D721Med (cell line): Measurements from ENCODE around the gene CGN.

ENCODE experiments used
- DNase-seq: peaks from one replicate; pipeline ENCODE4 v3.0.0; 2011; ENCODE audit warnings: low spot score; ENCODE audit not compliant: insufficient read length
- FAIRE-seq: peaks from 2 replicates; lab custom pipeline; 2011; peaks lifted over from hg19 to GRCh38; lab: Jason Lieb, UNC
- TF ChIP-seq, protein P1 (sequence below): IDR thresholded peaks from 2 replicates; pipeline ENCODE4 v1.5.1; 2012; ENCODE audit warnings: mild to moderate bottlenecking, control low read depth; ENCODE audit not compliant: insufficient read depth; ENCODE audit errors: missing control alignments

Gene CGN, protein sequence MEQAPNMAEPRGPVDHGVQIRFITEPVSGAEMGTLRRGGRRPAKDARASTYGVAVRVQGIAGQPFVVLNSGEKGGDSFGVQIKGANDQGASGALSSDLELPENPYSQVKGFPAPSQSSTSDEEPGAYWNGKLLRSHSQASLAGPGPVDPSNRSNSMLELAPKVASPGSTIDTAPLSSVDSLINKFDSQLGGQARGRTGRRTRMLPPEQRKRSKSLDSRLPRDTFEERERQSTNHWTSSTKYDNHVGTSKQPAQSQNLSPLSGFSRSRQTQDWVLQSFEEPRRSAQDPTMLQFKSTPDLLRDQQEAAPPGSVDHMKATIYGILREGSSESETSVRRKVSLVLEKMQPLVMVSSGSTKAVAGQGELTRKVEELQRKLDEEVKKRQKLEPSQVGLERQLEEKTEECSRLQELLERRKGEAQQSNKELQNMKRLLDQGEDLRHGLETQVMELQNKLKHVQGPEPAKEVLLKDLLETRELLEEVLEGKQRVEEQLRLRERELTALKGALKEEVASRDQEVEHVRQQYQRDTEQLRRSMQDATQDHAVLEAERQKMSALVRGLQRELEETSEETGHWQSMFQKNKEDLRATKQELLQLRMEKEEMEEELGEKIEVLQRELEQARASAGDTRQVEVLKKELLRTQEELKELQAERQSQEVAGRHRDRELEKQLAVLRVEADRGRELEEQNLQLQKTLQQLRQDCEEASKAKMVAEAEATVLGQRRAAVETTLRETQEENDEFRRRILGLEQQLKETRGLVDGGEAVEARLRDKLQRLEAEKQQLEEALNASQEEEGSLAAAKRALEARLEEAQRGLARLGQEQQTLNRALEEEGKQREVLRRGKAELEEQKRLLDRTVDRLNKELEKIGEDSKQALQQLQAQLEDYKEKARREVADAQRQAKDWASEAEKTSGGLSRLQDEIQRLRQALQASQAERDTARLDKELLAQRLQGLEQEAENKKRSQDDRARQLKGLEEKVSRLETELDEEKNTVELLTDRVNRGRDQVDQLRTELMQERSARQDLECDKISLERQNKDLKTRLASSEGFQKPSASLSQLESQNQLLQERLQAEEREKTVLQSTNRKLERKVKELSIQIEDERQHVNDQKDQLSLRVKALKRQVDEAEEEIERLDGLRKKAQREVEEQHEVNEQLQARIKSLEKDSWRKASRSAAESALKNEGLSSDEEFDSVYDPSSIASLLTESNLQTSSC

DNA sequence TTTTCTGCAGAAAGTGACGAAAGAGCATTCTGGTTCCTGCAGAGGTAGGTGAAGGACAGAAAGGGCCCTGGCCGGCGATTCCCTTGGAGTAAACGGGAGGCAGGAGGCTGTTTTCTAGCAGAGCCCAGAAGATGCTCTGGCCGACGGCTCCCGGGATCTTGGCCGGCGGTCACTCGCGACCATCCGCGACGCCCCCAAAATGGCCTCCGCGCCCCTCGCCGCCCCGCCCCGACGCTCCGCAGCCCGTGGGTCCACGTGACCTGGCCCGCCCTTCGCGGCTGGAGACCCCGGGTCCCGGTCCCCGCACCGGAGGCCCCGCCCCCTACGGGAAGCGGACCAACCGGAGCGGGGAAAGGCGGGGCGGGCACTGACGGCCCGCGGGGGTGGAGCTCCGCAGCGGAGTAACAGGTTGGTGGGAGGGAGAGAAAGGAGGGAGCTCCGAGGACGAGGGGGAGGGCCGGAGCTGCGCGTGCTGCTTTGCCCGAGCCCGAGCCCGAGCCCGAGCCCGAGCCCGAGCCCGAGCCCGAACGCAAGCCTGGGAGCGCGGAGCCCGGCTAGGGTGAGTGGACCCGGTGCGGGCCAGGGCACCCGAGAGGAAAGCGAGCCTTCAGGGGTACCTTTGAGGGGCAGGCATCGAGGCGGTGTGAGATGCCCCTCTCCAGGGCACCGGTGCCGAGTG, at the start of gene CGN:
Gene CGN, plus strand, starts transcription at position 431 of the 679 bp plus-strand sequence. CDS start 7,133 bp downstream, outside the sequence.
- FAIRE-seq (no peak), DNase-seq (peak; percentile 91)
- TF ChIP-seq, protein P1, sequence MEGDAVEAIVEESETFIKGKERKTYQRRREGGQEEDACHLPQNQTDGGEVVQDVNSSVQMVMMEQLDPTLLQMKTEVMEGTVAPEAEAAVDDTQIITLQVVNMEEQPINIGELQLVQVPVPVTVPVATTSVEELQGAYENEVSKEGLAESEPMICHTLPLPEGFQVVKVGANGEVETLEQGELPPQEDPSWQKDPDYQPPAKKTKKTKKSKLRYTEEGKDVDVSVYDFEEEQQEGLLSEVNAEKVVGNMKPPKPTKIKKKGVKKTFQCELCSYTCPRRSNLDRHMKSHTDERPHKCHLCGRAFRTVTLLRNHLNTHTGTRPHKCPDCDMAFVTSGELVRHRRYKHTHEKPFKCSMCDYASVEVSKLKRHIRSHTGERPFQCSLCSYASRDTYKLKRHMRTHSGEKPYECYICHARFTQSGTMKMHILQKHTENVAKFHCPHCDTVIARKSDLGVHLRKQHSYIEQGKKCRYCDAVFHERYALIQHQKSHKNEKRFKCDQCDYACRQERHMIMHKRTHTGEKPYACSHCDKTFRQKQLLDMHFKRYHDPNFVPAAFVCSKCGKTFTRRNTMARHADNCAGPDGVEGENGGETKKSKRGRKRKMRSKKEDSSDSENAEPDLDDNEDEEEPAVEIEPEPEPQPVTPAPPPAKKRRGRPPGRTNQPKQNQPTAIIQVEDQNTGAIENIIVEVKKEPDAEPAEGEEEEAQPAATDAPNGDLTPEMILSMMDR = no peak

GRCh38 chr1:151461694-151462093, 49.5 kb upstream of the CGN start:
- no peak for FAIRE-seq
- TF ChIP-seq, protein P1 = no peak
- DNase-seq = no peak

DNA sequence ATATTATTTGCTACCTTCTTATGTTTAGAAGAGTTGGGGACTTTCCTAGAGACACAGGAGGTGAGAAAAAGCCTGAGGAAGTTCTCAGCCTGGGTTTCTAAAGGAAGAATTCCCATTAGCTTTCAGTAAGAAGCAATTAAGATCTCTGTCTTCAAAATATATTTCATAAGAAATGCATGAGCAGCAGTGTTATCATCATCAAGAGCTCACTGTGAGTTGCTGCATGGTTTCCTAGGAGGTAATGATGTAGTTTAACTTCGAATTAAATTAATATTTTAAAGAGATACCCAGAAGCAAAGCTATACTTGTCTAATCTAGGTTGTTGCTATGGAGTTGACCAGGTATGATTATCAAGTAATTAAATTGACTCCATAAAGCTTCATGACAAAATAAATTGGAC, 46.2 kb upstream of the CGN start:
- TF ChIP-seq, protein P1 = no peak
- FAIRE-seq (no peak), DNase-seq (no peak)

GRCh38 chr1:151472856-151473731, 38.1 kb upstream of the CGN start:
- peak; percentile 49 for DNase-seq
- no peak for FAIRE-seq

DNA sequence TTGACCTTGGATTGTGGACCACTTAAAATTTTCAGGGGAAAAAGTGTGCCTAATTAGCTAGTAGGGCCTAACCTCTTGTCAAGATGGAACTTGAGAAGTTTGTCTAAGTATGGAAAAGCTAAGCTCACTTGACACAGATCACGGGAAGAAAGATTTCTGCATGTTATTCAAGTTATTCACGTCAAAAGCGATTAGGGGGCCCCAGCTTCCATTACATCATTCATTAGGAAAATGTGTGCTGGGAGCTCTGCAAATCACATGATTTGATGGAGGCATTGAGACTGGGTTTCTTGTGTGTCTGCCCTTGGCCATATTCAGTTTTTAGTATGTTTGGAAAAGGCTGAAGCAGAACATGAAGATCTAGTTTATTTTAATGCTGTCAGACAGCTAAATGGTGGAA, 36.4 kb upstream of the CGN start:
- TF ChIP-seq, protein P1 = no peak
- FAIRE-seq (no peak), DNase-seq (no peak)

More at GRCh38 chr1:151472856-151473731, 38.1 kb upstream of the CGN start:
- TF ChIP-seq, protein P1 = no peak

GRCh38 chr1:151475175-151475574, 36.0 kb upstream of the CGN start:
- FAIRE-seq (no peak), DNase-seq (no peak)
- TF ChIP-seq, protein P1 = no peak
